AG04449 (cell line): ENCODE results near the gene CNTN4.

Experiments used
- CTCF ChIA-PET: fragments of 350-600 bp; formaldehyde crosslinking; extraction: SDS; loops from one replicate; lab custom pipeline; 2021; ENCODE audit warnings: antibody characterized with exemption; lab: Yijun Ruan, JAX
- POLR2A ChIA-PET: fragments of 400-600, 350-600 bp; formaldehyde crosslinking; extraction: SDS; loops from one replicate; lab custom pipeline; 2020; ENCODE audit warnings: antibody characterized with exemption, inconsistent platforms; lab: Yijun Ruan, JAX
- DNase-seq: peaks from one replicate; pipeline ENCODE4 v3.0.0-alpha.2; 2010; ENCODE audit warnings: low read depth, low spot score
- H3K4me3 ChIP-seq: 2 replicates; pipeline ENCODE4 v1.5.1; 2011; ENCODE audit warnings: low read depth, mild to moderate bottlenecking, control low read depth, low read length
- CTCF ChIP-seq: IDR thresholded peaks from one replicate; pipeline ENCODE4 v1.5.1; 2011; ENCODE audit warnings: mild to moderate bottlenecking, moderate library complexity, low read length, control low read depth, inconsistent platforms; ENCODE audit not compliant: insufficient read depth; ENCODE audit errors: missing control alignments

CNTN4 gene

GRCh38 chr3:2218816-2219215 is 120.2 kb downstream of the CNTN4 start:
- CTCF ChIA-PET, result no interaction called here
- no peak overlapping the region for H3K4me3 ChIP-seq
- TF ChIP-seq CTCF, result no peak
- DNase-seq, result no peak
- POLR2A ChIA-PET, result no interaction called here

GRCh38 chr3:2236203-2236602 is 137.5 kb downstream of the CNTN4 start:
- no peak overlapping the region for H3K4me3 ChIP-seq
- CTCF ChIA-PET, result no interaction called here
- DNase-seq, result no peak
- POLR2A ChIA-PET, result no interaction called here
- no peak for TF ChIP-seq CTCF

GRCh38 chr3:2244137-2244536 is 145.5 kb downstream of the CNTN4 start:
- H3K4me3 ChIP-seq, result no peak overlapping the region
- no peak for DNase-seq
- no peak for TF ChIP-seq CTCF
- CTCF ChIA-PET, result no interaction called here
- POLR2A ChIA-PET, result no interaction called here

DNA sequence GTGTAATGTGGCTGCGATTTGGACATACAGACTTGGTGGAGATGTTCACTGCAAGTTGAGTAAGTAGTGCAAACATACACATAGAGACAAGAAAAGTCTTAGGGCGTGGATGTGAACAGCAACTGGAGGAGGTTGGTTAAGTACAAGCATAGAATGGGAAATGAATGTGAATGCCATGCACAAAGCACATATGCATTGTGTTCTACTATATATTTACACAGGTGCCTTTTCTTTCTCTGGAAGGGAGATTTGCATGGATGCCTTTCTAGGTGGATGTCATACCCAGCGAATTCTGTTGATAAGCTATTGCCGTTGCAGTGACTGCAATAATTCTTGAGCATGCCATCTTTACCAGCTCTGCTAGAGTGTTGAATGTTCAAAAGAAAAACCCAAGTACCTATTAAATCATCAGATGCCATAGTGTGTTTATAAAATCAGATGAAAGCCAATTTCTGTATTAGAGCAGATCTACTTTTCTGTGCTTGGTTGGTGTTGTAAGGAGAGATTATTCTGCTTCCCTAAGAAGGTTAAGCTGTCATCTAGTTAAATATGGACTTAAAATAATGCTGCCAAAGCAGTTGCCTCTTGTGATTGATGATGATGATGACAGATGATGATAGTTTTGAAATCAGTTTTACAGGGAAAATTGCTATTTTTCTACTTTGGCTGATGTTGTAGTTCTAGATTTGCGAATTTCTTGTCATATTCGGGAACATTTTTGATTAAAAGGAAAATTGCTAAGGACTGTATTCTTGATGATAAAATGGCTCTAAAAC is 148.4 kb downstream of the CNTN4 start:
- POLR2A ChIA-PET, result no interaction called here
- H3K4me3 ChIP-seq, result no peak overlapping the region
- TF ChIP-seq CTCF, result no peak
- CTCF ChIA-PET, result no interaction called here
- DNase-seq, result no peak

DNA sequence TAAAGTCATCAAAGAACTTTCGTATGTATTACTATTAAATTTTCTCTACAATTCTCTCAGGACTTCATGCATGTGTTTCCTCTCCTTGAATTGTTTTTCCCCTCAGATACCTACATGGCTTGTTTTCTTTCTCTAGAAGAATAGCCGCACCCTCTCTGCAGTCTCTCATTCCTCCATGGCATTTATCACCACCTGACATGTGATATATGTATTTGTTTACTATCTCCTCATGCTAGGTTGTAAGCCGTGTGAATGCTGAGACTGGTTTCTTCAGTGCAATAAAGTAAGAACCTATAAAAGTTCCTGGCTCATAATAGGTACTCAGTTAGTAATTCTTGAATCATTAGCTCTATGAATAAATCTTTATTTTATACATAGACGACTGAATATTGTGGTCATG is 149.2 kb downstream of the CNTN4 start:
- no peak for TF ChIP-seq CTCF
- DNase-seq, result no peak
- no peak overlapping the region for H3K4me3 ChIP-seq
- ChIA-PET CTCF (no interaction called here), POLR2A (no interaction called here)

DNA sequence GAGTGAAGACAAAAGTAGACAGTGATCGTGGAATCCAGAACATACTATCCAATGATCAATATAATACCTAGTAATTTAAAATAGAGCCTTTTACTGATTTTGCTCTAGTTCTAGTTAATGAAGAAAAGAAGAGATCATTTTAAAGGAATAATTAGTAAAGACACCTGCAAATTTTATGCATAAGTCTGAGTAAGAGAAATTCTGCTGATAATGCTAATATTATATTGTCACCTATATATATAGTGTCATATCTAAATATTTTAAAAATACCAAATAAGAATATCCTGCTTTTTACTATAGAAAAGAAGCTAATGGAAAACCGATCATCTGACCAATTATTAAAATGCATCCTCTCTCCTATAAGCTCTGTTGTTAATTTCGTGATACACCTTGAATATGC is 152.1 kb downstream of the CNTN4 start:
- POLR2A ChIA-PET, result no interaction called here
- no peak overlapping the region for H3K4me3 ChIP-seq
- no peak for DNase-seq
- CTCF ChIA-PET, result no interaction called here
- no peak for TF ChIP-seq CTCF
